Superior temporal gyrus (tissue), 1 donor: ENCODE measurements around the gene ALCAM.
"Not testable (repeated sequence)": the region's sequence is repeated elsewhere in the genome, so short reads cannot be mapped to it uniquely, and the experiment has no call there.

Experiments used
- DNase-seq: peaks from one replicate; pipeline ENCODE4 v3.0.0-alpha.2; 2016; ENCODE audit errors: extremely low spot score

ALCAM gene

DNA sequence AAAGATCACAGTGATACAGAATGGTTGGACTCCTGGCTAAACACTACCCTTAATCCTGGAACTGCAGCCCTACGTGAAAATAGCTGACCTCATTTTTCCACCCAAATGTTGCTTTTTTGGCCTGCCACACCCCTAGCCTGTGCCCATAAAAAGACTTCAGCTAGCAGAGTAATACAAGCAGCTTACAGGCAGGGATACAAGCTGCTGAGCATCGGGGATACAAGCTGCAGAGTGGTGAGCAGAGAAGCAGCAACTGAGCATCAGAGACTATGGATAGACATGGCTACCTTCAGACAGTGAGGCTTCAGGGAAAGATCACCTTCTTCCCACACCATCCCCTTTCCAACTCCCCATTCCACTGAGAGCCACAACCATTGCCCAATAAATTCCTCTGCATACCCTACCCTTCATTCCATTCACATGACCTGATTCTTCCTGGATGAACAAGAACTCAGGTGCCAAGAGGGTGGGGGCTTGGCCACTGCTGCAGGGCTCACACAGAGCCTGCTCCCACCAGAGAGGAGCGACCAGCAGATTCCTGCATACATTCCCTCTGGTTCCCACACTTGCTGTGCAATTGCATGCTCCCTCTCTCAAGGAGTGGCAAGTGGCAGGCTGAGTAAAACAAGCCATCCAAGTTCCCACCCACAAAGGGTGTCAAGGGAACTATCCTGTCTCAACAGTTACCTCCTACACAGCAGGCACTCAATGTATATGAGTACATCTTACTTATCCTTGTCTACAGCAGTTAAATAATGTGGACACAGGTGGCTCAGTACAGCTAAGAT lies 217.5 kb downstream of the ALCAM start:
- no peak for DNase-seq

DNA sequence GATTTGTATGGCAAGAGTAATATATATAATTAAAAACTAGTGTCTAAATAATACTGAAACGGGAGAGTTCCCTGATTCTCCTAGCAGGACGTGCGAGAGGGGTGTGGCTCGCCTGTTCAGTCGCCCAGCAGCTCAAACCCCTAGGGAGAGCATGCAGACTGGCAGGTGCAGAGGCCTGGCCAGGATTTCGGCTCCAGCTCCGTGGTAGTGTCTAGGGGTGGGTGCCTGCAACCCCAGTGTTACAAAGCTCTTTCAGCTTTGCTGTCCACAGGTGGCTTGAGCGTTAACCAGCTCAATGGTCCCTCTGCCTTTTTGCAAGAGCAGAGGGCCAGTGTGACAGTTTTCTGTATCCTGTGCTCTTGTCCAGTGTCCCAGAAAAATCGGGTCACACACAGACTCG lies 226.6 kb downstream of the ALCAM start:
- no peak for DNase-seq

DNA sequence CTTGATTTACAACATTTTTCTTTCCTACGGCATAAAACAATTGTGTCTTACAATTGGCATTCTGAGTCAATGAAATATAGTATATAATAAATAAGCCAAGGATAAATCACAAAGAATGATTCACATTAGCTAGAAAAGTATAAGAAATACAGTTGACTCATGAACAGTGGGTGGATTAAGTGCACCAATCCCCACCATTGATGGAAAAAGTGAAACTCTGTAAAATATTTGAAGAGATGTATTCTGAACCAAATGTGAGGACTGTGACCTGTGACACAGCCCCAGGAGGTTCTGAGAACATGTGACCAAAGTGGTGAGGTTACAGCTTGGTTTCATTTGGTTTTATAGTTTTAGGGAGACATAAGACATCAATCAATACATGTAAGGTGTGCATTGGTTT lies 227.5 kb downstream of the ALCAM start:
- DNase-seq = no peak

GRCh38 chr3:105598042-105598796 lies 231.5 kb downstream of the ALCAM start:
- no peak for DNase-seq

GRCh38 chr3:105599350-105599749 lies 232.6 kb downstream of the ALCAM start:
- no peak for DNase-seq

GRCh38 chr3:105601756-105602155 lies 235.0 kb downstream of the ALCAM start:
- not testable (repeated sequence) for DNase-seq

- not testable (repeated sequence) for DNase-seq
Measured at GRCh38 chr3:105602286-105602685, 235.6 kb downstream of the ALCAM start.

DNA sequence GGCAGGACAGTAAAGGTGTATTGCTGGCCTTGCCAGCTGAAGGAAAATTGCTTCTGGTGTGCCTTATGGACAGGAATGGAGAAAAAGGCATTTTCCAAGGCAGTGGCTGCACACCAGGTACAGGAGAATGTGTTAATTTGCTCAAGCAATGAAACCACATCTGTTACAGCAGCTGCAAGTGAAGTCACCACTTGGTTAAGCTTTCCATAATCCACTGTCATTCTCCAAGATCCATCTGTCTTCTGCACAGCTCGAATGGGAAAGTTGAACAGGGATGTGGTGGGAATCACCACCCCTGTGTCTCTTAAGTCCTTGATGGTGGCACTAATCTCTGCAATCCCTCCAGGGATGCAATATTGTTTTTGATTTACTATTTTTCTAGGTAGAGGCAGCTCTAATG lies 236.8 kb downstream of the ALCAM start:
- DNase-seq = not testable (repeated sequence)

DNA sequence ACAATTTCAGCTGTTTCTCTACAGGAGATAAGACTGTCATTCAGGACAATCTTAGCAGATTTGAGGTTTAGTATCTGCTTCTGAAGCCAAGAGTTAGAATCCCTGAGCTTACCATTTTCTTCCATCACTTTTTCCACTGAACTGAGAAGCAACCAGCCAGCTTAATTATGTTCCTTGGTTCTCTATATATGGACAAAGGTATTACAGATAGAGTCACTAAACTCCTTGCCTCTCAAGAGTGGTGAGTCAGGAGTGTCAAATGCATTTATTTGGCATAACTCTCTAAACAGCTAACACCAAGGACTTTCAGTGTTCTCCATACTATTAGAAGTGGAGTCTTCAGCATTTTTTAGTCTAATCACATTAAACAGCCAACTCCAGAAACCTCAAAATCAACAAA lies 239.3 kb downstream of the ALCAM start:
- DNase-seq = no peak

GRCh38 chr3:105608623-105609022 lies 241.9 kb downstream of the ALCAM start:
- DNase-seq = no peak

- DNase-seq = no peak
Measured at GRCh38 chr3:105610473-105610872, 243.8 kb downstream of the ALCAM start.

DNA sequence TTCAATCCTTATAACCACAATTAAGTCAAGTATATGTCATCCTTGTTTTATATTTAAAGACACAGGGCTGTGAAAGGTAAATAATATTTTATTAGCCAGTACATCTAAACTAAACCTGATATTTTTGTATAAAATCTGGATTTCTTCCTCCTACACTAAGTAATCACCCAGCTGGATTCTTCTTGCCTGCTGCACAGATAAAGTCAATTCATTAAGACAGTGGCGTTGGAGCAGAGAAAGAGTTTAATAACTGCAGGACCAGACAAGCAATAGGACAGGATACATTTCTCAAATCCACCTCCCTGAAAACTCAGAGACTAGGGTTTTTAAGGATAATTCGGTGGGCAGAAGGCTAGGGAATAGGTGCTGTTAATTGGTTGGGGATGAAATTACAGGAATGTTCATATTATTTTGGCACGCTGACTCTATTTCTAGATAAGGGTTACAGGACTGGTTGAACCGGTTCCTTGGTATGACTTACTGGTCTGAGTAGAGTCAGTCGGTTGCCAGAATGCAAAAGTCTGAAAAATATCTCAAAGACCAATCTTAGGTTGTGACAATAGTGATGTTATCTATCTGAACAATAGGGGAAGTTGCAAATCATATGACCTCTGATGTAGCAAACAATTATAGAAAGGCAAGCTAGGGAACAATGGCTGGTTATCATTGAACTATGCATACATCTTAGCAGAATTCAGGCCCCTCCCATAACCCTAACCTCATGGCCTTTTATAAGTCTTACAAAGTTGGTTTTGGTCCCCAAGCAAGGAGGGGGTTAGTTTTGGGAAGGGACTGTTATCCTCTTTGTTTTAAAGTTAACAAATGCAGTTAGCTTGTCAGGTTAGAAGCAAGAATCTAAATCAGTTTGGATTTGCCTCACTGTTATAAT lies 244.8 kb downstream of the ALCAM start:
- DNase-seq = no peak

DNA sequence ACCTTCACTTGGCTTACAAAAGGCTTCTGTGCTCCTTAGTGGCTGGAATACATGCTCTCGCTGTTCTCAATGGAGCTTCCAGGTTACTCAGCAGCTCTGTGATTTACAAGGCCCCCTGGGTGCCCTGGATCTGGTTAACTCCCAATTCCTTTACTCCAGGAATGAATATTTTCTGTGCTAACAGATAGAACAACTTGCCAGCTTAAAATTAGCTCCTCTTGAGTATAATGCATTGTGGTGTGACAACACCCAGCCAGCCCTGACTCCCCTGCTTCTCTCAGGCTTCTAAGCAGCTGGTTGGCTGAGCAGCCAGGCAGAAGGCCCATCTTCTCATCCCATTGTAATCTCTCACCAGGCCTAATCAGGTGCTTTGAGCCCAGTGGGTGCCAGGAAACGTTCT lies 246.4 kb downstream of the ALCAM start:
- no peak for DNase-seq

DNA sequence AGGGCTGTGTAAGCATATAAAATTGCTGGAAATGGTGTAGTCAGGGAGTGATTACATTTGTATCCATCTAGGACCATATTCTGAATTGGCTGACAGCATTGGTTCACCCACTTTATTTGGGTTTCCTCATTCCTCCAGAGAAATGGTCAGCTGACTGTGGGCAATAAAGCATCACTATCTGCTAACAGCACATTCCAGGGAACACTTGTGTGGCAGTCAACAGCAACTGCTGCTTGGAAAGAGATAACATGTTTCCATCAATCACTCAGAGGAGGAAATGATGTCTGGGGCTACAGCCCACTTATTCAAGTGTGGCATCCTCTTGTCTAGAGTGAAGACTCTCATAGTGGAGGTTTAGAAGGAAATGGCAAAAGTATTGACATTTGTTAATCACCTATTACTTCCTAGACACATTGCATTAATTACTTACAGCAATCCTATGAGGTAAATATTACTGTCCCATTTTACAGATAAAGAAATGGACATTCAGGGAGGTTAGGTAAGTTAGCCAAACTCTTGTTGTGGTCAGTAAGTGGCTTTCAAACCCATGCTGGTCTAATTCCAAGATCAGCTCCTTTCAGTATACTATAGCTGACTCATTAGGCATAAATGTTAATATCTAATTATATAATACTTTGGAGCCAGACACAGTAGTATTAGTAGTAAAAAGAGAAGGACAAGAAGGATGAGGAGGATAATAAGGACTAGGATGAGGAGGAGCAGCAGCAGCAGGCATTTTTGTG lies 247.8 kb downstream of the ALCAM start:
- no peak for DNase-seq

DNA sequence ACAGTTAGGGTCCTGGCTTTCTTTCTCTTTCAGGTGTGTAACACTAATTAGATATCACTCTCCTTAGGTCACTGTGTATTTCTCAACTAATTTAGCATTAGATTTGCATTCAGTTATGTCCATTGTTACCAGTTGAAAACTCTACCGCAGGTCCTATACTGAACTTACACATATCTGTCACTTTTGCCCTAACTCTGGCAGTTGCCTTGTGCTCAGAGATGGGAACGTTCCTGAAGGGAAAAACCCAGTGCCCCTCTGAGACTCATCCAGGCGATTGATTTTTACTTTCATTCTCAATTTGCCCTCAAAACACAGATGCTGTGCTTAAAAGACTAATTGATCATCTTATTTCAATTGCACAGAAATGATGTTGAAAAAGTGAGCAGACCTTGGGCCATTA lies 249.1 kb downstream of the ALCAM start:
- DNase-seq = no peak

- no peak for DNase-seq
Measured at GRCh38 chr3:105616374-105617121, 249.8 kb downstream of the ALCAM start.

DNA sequence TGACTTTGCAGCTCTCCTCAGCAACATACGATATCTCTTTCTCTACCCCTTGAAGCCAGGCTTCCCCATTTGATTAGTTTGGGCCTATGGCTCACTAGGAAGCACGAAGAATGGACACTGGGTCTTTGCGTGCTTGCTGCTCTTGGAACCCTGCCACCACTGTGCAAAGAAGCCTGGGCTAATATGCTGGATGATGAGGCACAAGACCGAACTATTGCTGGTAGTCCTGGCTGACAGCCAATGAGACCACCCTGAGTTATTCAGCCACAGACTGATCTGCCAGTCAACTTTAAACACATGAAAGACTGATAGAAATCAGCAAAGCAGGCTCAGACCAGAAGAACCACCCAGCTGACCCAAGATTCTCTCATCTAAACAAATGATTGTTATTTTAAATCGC lies 251.8 kb downstream of the ALCAM start:
- DNase-seq = no peak

DNA sequence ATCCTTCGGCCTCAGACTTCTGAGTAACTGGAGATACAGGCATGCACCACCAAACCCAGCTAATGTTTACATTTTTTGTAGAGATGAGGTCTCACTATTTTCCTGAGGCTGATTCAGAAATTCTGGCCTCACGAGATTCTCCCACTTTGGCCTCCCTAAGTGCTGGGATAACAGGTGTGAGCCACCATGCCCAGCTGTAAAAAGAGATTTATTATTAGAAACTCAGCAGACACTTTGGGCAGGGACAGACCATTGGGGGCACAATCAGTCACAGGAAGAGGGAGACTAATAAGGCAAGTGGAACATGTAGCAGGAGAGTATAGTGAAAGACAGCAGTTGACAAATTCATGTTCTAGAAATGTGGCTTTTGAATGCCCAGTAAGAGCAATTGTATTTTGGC lies 252.9 kb downstream of the ALCAM start:
- no peak for DNase-seq

DNA sequence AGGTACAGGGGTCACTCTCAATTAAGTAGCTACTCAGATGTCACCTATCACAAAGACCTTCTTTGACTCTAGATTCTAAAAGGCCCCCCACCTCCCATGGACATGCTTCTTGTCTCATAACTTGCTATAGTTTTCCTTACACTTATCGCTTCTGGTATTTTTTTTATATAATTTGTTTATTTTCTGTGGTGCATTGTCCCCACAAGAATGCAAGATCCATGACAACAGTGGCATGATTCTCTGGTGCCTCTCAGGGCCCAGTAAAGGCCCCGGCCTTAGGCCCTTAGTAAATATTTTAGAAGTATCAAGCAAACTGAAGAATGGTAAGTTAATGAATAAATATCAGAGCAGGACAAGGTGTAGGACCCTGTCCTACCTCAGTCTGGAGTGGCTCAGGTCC lies 253.5 kb downstream of the ALCAM start:
- no peak for DNase-seq

- no peak for DNase-seq
Measured at GRCh38 chr3:105622169-105622568, 255.5 kb downstream of the ALCAM start.
